Adipose tissue (tissue), 3 donors: ENCODE results near the gene ZMIZ1. TPM values are rescaled to one million over a fixed set of nuclear protein-coding genes. Genes with fewer than 3 reads are reported as not detected.

Experiments used
- H3K27ac ChIP-seq: one replicate; pipeline ENCODE4 v1.5.1; 2013; ENCODE audit warnings: low read depth, low read length
- WGBS, 3 donors: extraction: QIAGEN DNeasy Blood & Tissue Kit; methylation state at CpG; one replicate each; pipeline ENCODE4 v1.1.7; 2013; 5-methylcytosine and 5-hydroxymethylcytosine counted together
- polyA plus RNA-seq, 3 donors: library from polyadenylated mRNA; stranded (reverse); fragments of 200-250 nt; gene quantifications; one replicate each; pipeline ENCODE4 v1.2.3, GENCODE V29; 2013
- donor health status: healthy with polysubstance abuse.
- donor health status: Bipolar disorder and iron deficiency.
- donor health status: healthy.

The ZMIZ1 gene
- polyA plus RNA-seq, 3 donors = 17.4 to 37.1 (median 26.1) TPM

GRCh38 chr10:79166312-79166721 is 97.6 kb downstream of the ZMIZ1 start:
- 73 to 86% (median 83%) methylated on average over 7 of the region's 7 CpGs for WGBS, 3 donors
- H3K27ac ChIP-seq = no peak overlapping the region

DNA sequence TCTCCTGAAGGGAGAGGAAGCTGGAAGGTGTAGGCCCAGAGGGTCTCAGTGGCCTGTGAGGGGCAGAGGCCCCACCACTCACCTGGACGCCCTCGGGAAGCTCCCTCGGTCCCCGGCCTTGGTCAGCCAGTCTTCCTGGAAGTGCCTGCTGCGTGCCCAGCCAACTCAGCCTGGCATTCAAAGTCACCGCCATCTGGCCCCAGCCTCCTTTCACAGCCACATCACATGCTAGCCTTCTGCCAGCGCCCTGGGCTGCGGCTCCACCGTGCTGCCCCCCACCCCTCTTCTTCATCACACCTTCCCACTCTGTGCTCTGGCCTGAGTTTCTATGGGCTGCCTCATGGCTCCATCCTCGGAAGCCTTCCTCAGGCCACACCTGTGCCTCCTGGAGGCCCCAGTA is 98.0 kb downstream of the ZMIZ1 start:
- H3K27ac ChIP-seq = no peak overlapping the region
- whole genome bisulfite sequencing, 3 donors = 90 to 95% (median 93%) methylated on average over 10 of the region's 10 CpGs

DNA sequence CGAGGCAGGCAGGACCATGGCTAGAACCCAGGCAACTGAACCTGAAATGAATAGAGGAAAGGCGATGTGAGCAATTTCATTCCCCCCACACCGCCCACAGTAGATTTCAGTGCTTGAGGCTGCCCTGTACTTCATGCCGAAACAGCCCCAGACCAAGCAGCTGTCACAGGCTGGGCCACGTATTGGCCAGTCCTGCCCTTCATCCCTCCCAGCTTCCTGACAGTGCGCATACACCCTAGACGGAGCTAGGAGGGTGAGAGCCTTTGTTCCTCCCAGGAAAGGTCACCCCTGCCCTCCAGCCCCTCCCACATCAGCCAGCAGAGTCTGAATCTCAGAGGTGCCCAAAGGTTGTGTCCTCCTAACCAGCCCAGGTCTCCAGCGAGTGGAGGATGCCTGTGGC is 98.8 kb downstream of the ZMIZ1 start:
- no peak overlapping the region for H3K27ac ChIP-seq
- 78 to 89% (median 83%) methylated on average over 8 of the region's 8 CpGs for WGBS, 3 donors

DNA sequence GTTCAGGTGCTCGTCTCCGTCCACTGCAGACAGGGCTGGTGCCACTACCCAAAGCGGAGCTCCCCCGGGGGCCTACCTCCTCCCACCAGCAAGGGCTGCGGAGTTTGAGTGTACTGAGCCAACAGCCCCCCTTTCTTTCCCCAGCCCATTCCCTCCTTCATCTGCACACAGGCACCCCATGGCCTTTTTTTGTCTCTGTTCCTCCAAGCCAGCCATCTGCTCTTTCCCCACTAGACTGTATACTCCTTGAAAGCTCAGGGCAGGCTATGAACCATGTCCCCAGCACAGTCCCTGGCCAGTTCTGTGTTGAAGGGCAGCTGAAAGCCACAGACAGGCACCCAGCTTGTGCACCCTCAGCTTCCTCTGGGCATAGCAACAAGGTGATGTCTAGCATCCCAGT is 99.4 kb downstream of the ZMIZ1 start:
- H3K27ac ChIP-seq = no peak overlapping the region
- WGBS, 3 donors = 89 to 94% (median 93%) methylated on average over 5 of the region's 5 CpGs

DNA sequence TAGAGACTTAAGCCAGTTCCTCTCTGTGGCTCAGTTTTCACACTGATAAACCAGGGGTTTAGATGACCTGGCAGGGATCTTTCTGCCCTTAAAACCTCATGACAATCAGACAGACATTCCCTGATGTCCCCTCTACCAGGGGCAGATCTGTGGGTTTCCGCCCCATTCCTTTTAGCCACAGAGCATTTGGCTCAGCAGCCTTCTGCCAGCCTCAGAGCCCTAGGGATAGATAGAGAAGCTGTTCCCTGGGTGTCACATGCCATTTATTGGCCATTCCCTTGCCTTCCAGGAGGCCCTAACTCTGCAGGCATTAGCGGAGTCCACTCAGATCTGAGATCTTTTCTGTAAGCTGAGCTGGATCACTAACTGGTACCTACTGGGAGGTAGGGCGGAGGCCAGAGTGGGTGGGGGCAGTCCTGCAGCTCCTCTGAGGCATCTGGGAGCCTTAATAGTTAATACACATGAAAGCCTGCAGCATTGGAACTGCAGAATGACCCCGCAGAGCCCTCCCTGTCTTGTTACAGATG is 101.5 kb downstream of the ZMIZ1 start:
- 94 to 99% (median 97%) methylated on average over 4 of the region's 4 CpGs for WGBS, 3 donors

DNA sequence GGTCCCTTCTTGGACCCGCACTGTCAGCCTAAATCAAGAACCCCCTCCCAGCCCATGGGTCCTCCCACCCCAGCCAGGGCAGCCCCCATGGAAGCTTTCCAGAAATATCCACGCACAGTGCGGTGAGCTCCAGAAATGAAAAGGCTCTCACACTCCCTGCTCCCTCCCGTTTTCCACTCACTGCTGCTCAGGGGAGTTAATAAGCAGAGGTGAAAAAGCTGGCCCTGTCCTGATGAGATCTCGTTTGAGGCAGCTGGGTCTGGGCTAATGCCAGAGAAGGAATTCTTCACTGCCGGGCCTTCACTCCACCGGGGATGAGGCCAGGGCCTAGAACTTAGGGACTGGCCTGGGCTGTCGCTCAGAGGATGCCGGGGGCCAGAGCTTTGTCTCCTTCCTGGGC is 102.2 kb downstream of the ZMIZ1 start:
- 74 to 88% (median 77%) methylated on average over 9 of the region's 9 CpGs for WGBS, 3 donors
- no peak overlapping the region for H3K27ac ChIP-seq

More for the DNA sequence above, 101.5 kb downstream of the ZMIZ1 start:
- H3K27ac ChIP-seq = no peak overlapping the region

GRCh38 chr10:79171504-79171903 is 102.7 kb downstream of the ZMIZ1 start:
- no peak overlapping the region for H3K27ac ChIP-seq
- WGBS, 3 donors = 95 to 97% (median 96%) methylated on average over 5 of the region's 5 CpGs

DNA sequence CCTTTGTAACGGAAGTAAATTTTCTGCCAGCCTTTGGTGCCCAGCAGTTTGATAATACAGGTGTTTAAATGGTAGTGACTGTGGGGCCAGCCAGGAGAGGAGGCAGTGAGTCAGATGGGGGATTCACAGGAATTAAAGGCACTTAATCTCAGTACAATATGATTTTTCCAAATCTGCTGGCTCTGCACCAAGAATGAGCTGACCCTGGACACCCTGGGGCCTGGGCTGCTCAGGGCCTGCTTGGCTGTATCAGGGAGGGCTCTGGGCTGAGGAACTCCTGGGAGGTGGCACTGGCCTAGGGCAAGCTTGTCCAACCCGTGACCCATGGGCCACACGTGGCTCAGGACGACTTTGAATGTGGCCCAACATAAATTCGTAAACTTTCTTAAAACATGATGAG is 104.1 kb downstream of the ZMIZ1 start:
- H3K27ac ChIP-seq = no peak overlapping the region
- WGBS, 3 donors = 76 to 97% (median 87%) methylated on average over 5 of the region's 5 CpGs

- H3K27ac ChIP-seq = no peak overlapping the region
- 90 to 92% (median 92%) methylated on average over 10 of the region's 10 CpGs for WGBS, 3 donors
Measured at GRCh38 chr10:79173582-79174262, 105.0 kb downstream of the ZMIZ1 start.

- WGBS, 3 donors = 61 to 74% (median 69%) methylated on average over 10 of the region's 10 CpGs
- no peak overlapping the region for H3K27ac ChIP-seq
Measured at GRCh38 chr10:79176052-79176501, 107.3 kb downstream of the ZMIZ1 start.

DNA sequence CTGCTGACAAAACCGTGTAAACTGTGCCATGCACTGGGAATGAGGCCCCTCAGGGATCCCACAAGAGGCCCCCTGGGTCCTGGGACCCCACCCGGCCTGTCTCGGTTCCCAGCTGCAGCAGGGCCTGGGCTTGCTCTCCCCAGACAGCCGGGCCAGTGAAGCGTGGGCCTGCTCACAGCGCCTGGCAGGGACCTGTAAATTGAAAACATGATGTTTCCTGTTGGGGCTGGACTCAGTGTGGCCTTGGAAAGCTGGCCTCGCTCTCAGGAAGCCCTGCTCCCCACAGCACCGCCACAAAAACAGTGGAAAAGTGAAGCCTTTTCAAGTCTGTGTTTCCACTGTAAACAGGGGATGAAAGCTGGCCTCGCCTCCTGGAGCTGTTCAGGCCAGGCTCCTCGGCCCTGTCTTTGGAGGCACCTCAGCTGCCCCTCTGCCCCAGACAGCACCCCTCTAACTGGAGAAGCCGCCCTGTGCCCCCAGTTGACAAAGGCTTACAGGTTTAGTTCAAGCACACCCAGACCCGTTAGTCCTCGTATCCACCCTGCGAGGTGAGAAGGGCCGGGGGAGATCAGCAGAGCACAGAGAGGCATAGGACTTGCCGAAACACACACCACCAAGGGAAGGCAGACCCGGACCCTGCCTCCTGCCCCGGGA is 108.3 kb downstream of the ZMIZ1 start:
- no peak overlapping the region for H3K27ac ChIP-seq
- 38 to 43% (median 41%) methylated on average over 18 of the region's 18 CpGs for WGBS, 3 donors

DNA sequence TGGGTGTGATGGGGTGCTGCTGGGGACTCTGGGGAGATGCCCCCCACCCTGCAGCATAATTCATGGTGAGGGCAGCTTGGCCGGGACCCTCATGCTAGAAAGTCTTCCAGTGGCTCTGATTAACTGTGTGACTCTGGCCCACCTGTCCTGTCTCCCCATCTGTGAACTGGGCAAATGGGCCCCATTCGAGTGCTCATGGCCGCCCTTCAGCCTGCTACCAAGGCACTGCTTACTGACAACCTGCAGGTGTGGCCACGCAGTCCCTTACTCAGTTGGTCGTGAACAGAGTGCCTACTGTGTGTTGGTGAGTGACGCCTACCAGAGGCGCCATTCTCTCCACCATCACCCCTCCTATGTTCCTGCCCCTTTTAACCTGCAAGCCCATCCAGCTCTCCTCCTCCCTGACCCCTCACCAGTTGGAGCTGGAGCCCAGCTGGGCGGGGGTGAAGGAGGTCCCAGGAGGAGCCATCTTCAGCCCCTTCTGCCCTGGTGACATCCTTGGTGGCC is 109.4 kb downstream of the ZMIZ1 start:
- 82 to 91% (median 89%) methylated on average over 8 of the region's 8 CpGs for WGBS, 3 donors
- no peak overlapping the region for H3K27ac ChIP-seq

- 16 to 74% (median 25%) methylated on average over 9 of the region's 9 CpGs for WGBS, 3 donors
- no peak overlapping the region for H3K27ac ChIP-seq
Measured at GRCh38 chr10:79178614-79179163, 109.9 kb downstream of the ZMIZ1 start.

DNA sequence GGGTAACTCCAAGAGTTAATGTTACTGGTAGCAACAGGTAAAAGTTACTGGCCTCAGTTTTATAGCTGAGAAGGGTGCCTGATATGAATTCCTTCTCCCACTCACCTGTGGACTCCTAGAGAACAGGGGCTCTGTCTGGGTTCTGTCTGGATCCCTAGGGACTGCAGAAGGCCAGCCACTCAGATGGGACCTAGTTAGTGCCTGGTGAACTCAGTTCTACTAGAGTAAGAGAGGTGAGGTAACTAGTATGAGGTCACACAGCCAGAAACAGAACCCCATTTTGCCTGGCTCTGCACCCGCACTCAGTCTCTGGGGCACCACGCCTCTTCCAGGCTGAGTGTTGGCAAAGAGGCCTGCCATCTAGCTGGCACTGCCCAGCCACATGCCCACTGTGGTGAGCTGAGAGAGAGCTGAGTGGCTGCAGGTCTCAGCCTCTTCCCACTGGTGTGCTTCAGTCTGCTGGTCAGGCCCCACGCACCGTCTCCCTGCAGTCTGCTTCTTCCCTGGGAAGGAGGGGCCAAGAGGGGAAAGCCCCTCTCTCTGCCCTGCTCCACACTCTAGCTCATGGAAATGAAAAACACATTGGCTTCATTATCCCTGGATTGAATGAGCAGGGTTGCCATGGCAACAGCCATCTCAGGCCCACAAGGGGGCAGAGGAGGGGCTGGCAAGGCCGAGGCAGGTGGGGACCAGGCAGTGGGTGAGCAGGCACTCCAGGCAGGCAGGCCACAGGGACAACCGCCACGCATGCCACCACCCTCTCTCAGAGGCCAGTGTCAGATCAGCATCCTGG is 110.6 kb downstream of the ZMIZ1 start:
- H3K27ac ChIP-seq = no peak overlapping the region
- 66 to 79% (median 67%) methylated on average over 5 to 7 of the region's 7 CpGs for WGBS, 3 donors

DNA sequence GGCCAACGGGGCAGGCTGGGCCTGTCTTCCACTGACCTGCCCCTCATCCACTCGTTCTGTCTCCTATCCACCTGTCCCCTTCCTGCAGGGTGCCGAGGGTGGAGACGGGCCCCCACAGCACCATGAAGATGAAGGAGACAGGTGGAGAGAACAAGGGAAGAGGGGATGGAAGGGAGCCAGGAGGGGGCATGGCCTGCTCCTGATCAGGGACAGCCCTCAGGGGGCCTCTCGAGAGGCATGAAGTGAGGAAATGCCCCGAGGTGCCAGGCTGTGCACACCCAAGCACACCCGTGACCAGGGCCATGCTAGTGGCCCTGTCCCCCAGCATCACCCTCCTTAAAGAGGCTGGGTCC is 111.2 kb downstream of the ZMIZ1 start:
- WGBS, 3 donors = 70 to 80% (median 73%) methylated on average over 7 of the region's 7 CpGs
- no peak overlapping the region for H3K27ac ChIP-seq

GRCh38 chr10:79180414-79181221 is 111.9 kb downstream of the ZMIZ1 start:
- no peak overlapping the region for H3K27ac ChIP-seq
- WGBS, 3 donors = 62 to 83% (median 72%) methylated on average over 13 to 14 of the region's 14 CpGs

GRCh38 chr10:79181227-79181626 is 112.5 kb downstream of the ZMIZ1 start:
- H3K27ac ChIP-seq = no peak overlapping the region
- 77 to 81% (median 77%) methylated on average over 8 of the region's 8 CpGs for WGBS, 3 donors
